Ovary (tissue), 9 donors: ENCODE data around the gene HK1. TPM values are rescaled to one million over a fixed set of nuclear protein-coding genes. Genes with fewer than 3 reads are reported as not detected.
"Not testable (repeated sequence)": the region's sequence is repeated elsewhere in the genome, so short reads cannot be mapped to it uniquely, and the experiment has no call there.

Experiments
- DNase-seq, 5 donors: peaks; one replicate each; pipeline ENCODE4 v3.0.0-alpha.2; 2019 to 2020
- H3K27ac ChIP-seq, 2 donors: fragments of 200-600 bp; one replicate each; pipeline versions ENCODE4 v1.5.1 to v1.8.0; 2019 to 2022
- H3K27me3 ChIP-seq: fragments of 200-600 bp; one replicate; pipeline ENCODE4 v1.8.0; 2022
- H3K36me3 ChIP-seq: fragments of 200-600 bp; sonication (generic); one replicate; pipeline ENCODE4 v1.5.1; 2019
- H3K4me1 ChIP-seq: one replicate; pipeline ENCODE4 v1.8.1; 2013; ENCODE audit warnings: mild to moderate bottlenecking, moderate library complexity; ENCODE audit not compliant: insufficient read depth
- H3K4me3 ChIP-seq: fragments of 200-600 bp; sonication (generic); one replicate; pipeline ENCODE4 v1.5.1; 2017
- H3K9me3 ChIP-seq, 2 donors: fragments of 200-600 bp in 1 of 2; sonication (generic) in 1 of 2; one replicate each; pipeline versions ENCODE4 v1.5.1 to v1.8.1; 2013 to 2019; ENCODE audit warnings: mild to moderate bottlenecking in 1 of 2, moderate library complexity in 1 of 2
- CTCF ChIP-seq, 3 donors: fragments of 450-650 bp in 2 of 3; fragments of 200-600 bp in 1 of 3; IDR thresholded peaks; one replicate each; pipeline versions ENCODE4 v1.5.1 to v1.8.0; 2016 to 2022; ENCODE audit warnings: antibody characterized with exemption in 3 of 3, mild to moderate bottlenecking in 1 of 3
- EP300 ChIP-seq: sonication (generic); formaldehyde crosslinking; IDR thresholded peaks from one replicate; pipeline ENCODE4 v1.6.1; 2017; ENCODE audit warnings: antibody characterized with exemption
- POLR2A ChIP-seq: fragments of 450-650 bp; IDR thresholded peaks from one replicate; pipeline ENCODE4 v1.6.1; 2017; ENCODE audit warnings: antibody characterized with exemption, mild to moderate bottlenecking, moderate library complexity
- WGBS, 3 donors: extraction: QIAGEN DNeasy Blood & Tissue Kit in 1 of 3; methylation state at CpG; one replicate each; pipeline versions ENCODE4 v1.1.5 to v1.1.7; 2013 to 2017; 5-methylcytosine and 5-hydroxymethylcytosine counted together
- intact Hi-C, 4 donors: fragments of 100-400 bp; cut with DNase I; formaldehyde crosslinking; loops; one replicate each; pipeline versions ENCODE4 v1.11.0 to v1.15.1; 2022 to 2023
- polyA plus RNA-seq, 2 donors: library from polyadenylated mRNA; stranded (reverse); fragments of 200-250 nt in 1 of 2; fragments of 350-450 nt in 1 of 2; fragmentation: Illumina TruSeq in 1 of 2; extraction: RNeasy Lipid Tissue Mini Kit (QIAGEN cat#74804) in 1 of 2; gene quantifications; one replicate each; pipeline ENCODE4 v1.2.3, GENCODE V29; 2013 to 2014
- total RNA-seq, 7 donors: library from RNA; depleted of rRNA in 2 of 7; stranded (reverse); fragments of >200 nt in 2 of 7; fragmentation: NEBNext Ultra II Directional in 3 of 7; extraction: Animal tissue kit (Norgen Biotek cat#: 25700) in 3 of 7; gene quantifications; one replicate each; pipeline versions ENCODE4 v1.1.0 to v1.2.4, GENCODE V29; 2016 to 2023
- donor health status: DM: no; HTN: no; CAD: no; lungs with moderate emphysema.
- donor health status: DM: no; HTN: no; CAD: no.
- donor health status: Bipolar disorder and iron deficiency.
- donor health status: DM: yes; HTN: yes; CAD: no.
- donor health status: DM: no; HTN: no; CAD: no.
- donor health status: DM: yes; HTN: yes; CAD: no.

The HK1 gene
- total and polyA plus RNA-seq, 9 donors, result 12.8 to 63.1 (median 35.8) TPM

GRCh38 chr10:69307434-69307833, 29.1 kb downstream of the HK1 start:
- no peak for TF ChIP-seq POLR2A
- TF ChIP-seq CTCF (IDR thresholded peaks at IDR 0.05), result no peak
- no peak for TF ChIP-seq EP300
- H3K4me1 ChIP-seq, result no peaks in the 10 kb centered on the region
- no peaks in the 10 kb centered on the region for H3K36me3 ChIP-seq
- no peak for DNase-seq
- no peak overlapping the region for H3K4me3 ChIP-seq
- intact Hi-C loops, result no loop called here
- H3K27me3 ChIP-seq, result no peaks in the 10 kb centered on the region
- H3K9me3 ChIP-seq, result no peaks in the 10 kb centered on the region
- no peak overlapping the region for H3K27ac ChIP-seq
- WGBS, 3 donors, result 70 to 81% (median 77%) methylated on average over 4 of the region's 4 CpGs

- H3K27me3 ChIP-seq, H3K27ac ChIP-seq, DNase-seq, H3K4me1 ChIP-seq, H3K9me3 ChIP-seq, H3K4me3 ChIP-seq, H3K36me3 ChIP-seq, intact Hi-C loops: not testable (repeated sequence)
- WGBS, 3 donors, result 91 to 93% (median 92%) methylated on average over 10 of the region's 10 CpGs
Observed at GRCh38 chr10:69308304-69308703, 30.0 kb downstream of the HK1 start.

GRCh38 chr10:69311309-69311708, 33.0 kb downstream of the HK1 start:
- TF ChIP-seq EP300 (no peak), CTCF (IDR thresholded peaks at IDR 0.05) (no peak), POLR2A (no peak)
- no peaks in the 10 kb centered on the region for H3K36me3 ChIP-seq
- no peak overlapping the region for H3K4me3 ChIP-seq
- no peaks in the 10 kb centered on the region for H3K9me3 ChIP-seq
- no peak overlapping the region for H3K27ac ChIP-seq
- intact Hi-C loops, result loop anchor here in 1 of 4 donors (10.0 kb wide), 1 partner anchor 73 kb away; no protein-coding TSS in a partner anchor
- H3K27me3 ChIP-seq, result no peaks in the 10 kb centered on the region
- no peak for DNase-seq
- no peaks in the 10 kb centered on the region for H3K4me1 ChIP-seq
- 24 to 29% (median 26%) methylated on average over 4 of the region's 4 CpGs for WGBS, 3 donors

- Histone ChIP-seq H3K4me3 (no peak overlapping the region), H3K27me3 (no peaks in the 10 kb centered on the region), H3K27ac (no peak overlapping the region), H3K4me1 (peaks cover 2% of the 10 kb centered on the region), H3K36me3 (no peaks in the 10 kb centered on the region), H3K9me3 (no peaks in the 10 kb centered on the region)
- TF ChIP-seq EP300, result no peak
- no peak for TF ChIP-seq CTCF (IDR thresholded peaks at IDR 0.05)
- TF ChIP-seq POLR2A, result no peak
- intact Hi-C loops, result loop anchor here in 1 of 4 donors (10.0 kb wide), 1 partner anchor 72 kb away; no protein-coding TSS in a partner anchor
- no peak for DNase-seq
- WGBS, 3 donors, result 77 to 85% (median 84%) methylated on average over 4 of the region's 4 CpGs
Observed at GRCh38 chr10:69312528-69312927, 34.2 kb downstream of the HK1 start.

GRCh38 chr10:69315100-69315542, 36.8 kb downstream of the HK1 start:
- Histone ChIP-seq H3K4me1 (peaks cover 7% of the 10 kb centered on the region), H3K27ac (no peak overlapping the region), H3K27me3 (no peaks in the 10 kb centered on the region), H3K9me3 (no peaks in the 10 kb centered on the region), H3K4me3 (no peak overlapping the region), H3K36me3 (no peaks in the 10 kb centered on the region)
- intact Hi-C loops, result loop anchor here in 1 of 4 donors (10.0 kb wide), 1 partner anchor 70 kb away; no protein-coding TSS in a partner anchor
- TF ChIP-seq CTCF (IDR thresholded peaks at IDR 0.05), result no peak
- no peak for TF ChIP-seq POLR2A
- TF ChIP-seq EP300, result no peak
- WGBS, 3 donors, result 89 to 95% (median 93%) methylated on average over 3 of the region's 3 CpGs
- no peak for DNase-seq
